ENCODE results near the gene PTPRC.

Gene PTPRC

DNA sequence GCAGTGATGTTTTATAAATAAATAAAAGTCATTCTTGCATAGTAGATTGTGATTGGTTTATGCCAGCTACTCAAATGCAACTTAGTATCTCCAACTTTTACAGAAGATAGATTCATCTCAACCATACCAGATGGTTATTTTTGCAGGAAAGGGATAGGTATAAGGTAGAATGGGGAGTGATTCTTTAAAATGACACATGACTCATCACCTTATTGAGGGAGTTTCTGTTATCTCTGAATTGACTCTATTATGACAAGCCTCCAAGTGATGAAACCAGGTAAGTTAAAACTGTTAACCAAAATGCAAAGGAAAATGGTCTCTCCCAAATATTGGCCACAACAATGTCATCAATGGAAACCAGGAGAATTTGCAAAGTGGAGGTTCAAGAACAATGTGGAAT, 54.5 kb downstream of the PTPRC start:
- TF ChIP-seq REST (IDR thresholded peaks at IDR 0.05; ENCODE audit: insufficient read depth in 1 of 2, low read depth in 2 of 2, low read length in 2 of 2) (no peak), POLR2AphosphoS5 (IDR thresholded peaks at IDR 0.05; ENCODE audit: low read depth, low read length) (no peak), TAF1 (IDR thresholded peaks at IDR 0.05; ENCODE audit: borderline replicate concordance, insufficient read depth, low read length) (no peak), SIN3A (IDR thresholded peaks at IDR 0.05; ENCODE audit: borderline replicate concordance, insufficient read depth, low read length) (no peak), FOXP2 (optimal IDR thresholded peaks at IDR 0.05; ENCODE audit: borderline replicate concordance, extremely low read depth, extremely low read length, insufficient read depth) (no peak)

GRCh38 chr1:198694542-198694941, 55.7 kb downstream of the PTPRC start:
- no peak for TF ChIP-seq REST (IDR thresholded peaks at IDR 0.05; ENCODE audit: insufficient read depth in 1 of 2, low read depth in 2 of 2, low read length in 2 of 2)
- no peak for TF ChIP-seq TAF1 (IDR thresholded peaks at IDR 0.05; ENCODE audit: borderline replicate concordance, insufficient read depth, low read length)
- TF ChIP-seq FOXP2 (optimal IDR thresholded peaks at IDR 0.05; ENCODE audit: borderline replicate concordance, extremely low read depth, extremely low read length, insufficient read depth) = no peak

- no peak for TF ChIP-seq SIN3A (IDR thresholded peaks at IDR 0.05; ENCODE audit: borderline replicate concordance, insufficient read depth, low read length)
- TF ChIP-seq FOXP2 (optimal IDR thresholded peaks at IDR 0.05; ENCODE audit: borderline replicate concordance, extremely low read depth, extremely low read length, insufficient read depth) = no peak
- TF ChIP-seq TAF1 (IDR thresholded peaks at IDR 0.05; ENCODE audit: borderline replicate concordance, insufficient read depth, low read length) = no peak
- no peak for TF ChIP-seq REST (IDR thresholded peaks at IDR 0.05; ENCODE audit: insufficient read depth in 1 of 2, low read depth in 2 of 2, low read length in 2 of 2)
- TF ChIP-seq POLR2AphosphoS5 (IDR thresholded peaks at IDR 0.05; ENCODE audit: low read depth, low read length) = no peak
These were observed 57.4 kb downstream of the PTPRC start for GRCh38 chr1:198696211-198696610.

DNA sequence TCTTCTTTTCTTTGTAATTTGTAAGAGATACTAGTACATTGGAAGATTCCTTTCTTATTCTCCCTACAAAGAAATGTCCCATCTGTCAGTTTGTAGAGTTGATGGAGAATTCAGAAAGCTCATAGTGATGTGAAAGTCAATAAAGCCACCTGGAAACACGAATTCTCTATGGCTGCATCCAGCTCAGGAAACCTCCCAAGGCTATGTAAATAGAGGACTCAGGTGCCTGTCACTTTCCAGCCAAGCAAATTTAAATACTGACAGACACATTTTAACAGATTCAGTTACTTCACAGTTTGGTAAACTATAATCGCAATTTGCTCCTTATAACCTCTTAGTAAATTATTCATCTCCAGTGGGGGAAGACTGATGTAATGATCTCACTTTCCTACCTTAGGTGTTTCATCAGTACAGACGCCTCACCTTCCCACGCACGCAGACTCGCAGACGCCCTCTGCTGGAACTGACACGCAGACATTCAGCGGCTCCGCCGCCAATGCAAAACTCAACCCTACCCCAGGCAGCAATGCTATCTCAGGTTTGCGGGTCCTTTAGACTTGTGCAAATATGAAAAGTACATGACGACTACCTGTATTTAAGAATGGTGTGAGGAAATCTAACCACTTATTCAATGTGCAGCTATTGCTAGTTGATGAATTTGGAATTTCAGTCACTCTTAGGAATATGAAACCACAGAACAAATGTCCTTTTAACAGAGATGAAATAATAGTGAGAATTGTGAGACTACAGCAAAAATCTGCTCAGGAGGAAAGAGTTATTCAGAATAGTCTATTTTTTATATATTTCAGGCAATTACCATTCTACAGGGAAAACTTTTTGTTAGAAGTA, 60.6 kb downstream of the PTPRC start:
- TF ChIP-seq REST (IDR thresholded peaks at IDR 0.05; ENCODE audit: insufficient read depth in 1 of 2, low read depth in 2 of 2, low read length in 2 of 2) (no peak), SIN3A (IDR thresholded peaks at IDR 0.05; ENCODE audit: borderline replicate concordance, insufficient read depth, low read length) (no peak), POLR2AphosphoS5 (IDR thresholded peaks at IDR 0.05; ENCODE audit: low read depth, low read length) (no peak), FOXP2 (optimal IDR thresholded peaks at IDR 0.05; ENCODE audit: borderline replicate concordance, extremely low read depth, extremely low read length, insufficient read depth) (no peak), TAF1 (IDR thresholded peaks at IDR 0.05; ENCODE audit: borderline replicate concordance, insufficient read depth, low read length) (no peak)

Measured in PFSK-1 (cell line).